Esophagus muscularis mucosa (tissue), 4 donors: ENCODE measurements around the gene C8G. TPM values are rescaled to one million over a fixed set of nuclear protein-coding genes. Genes with fewer than 3 reads are reported as not detected.

Experiments
- DNase-seq: peaks from one replicate; pipeline ENCODE4 v3.0.0-alpha.2; 2017; ENCODE audit errors: extremely low spot score
- H3K27ac ChIP-seq, 4 donors: fragments of 200-600 bp; sonication (generic); replicated peaks in 1 of 4; 1 replicate in 3 of 4; 2 replicates in 1 of 4; pipeline ENCODE4 v1.5.1; 2016 to 2019; ENCODE audit warnings: mild to moderate bottlenecking in 1 of 4
- H3K27me3 ChIP-seq, 4 donors: fragments of 200-600 bp; sonication (generic); one replicate each; pipeline versions ENCODE4 v1.5.1 to v1.6.0; 2016 to 2019
- H3K36me3 ChIP-seq, 4 donors: fragments of 200-600 bp; sonication (generic); one replicate each; pipeline ENCODE4 v1.5.1; 2016 to 2019
- H3K4me1 ChIP-seq, 4 donors: fragments of 200-600 bp; sonication (generic); one replicate each; pipeline ENCODE4 v1.5.1; 2016 to 2019
- H3K4me3 ChIP-seq, 4 donors: fragments of 200-600 bp; sonication (generic); 1 replicate in 2 of 4; 2 replicates in 2 of 4; pipeline ENCODE4 v1.5.1; 2016 to 2019; ENCODE audit warnings: mild to moderate bottlenecking in 4 of 4, moderate library complexity in 1 of 4
- H3K9me3 ChIP-seq, 4 donors: fragments of 200-600 bp; sonication (generic); 1 replicate in 3 of 4; 2 replicates in 1 of 4; pipeline ENCODE4 v1.5.1; 2016 to 2019
- EP300 ChIP-seq: sonication (generic); formaldehyde crosslinking; IDR thresholded peaks from one replicate; pipeline ENCODE4 v1.6.1; 2017; ENCODE audit warnings: antibody characterized with exemption
- POLR2A ChIP-seq: fragments of 450-650 bp; IDR thresholded peaks from one replicate; pipeline ENCODE4 v1.6.1; 2017; ENCODE audit warnings: antibody characterized with exemption, moderate library complexity, mild to moderate bottlenecking, low read depth
- POLR2AphosphoS5 ChIP-seq, 2 donors: sonication (generic); formaldehyde crosslinking; IDR thresholded peaks; one replicate each; pipeline ENCODE4 v1.6.1; 2017; ENCODE audit warnings: antibody characterized with exemption in 2 of 2
- WGBS: methylation state at CpG from one replicate; pipeline ENCODE4 v1.1.5; 2018; 5-methylcytosine and 5-hydroxymethylcytosine counted together
- intact Hi-C: fragments of 100-400 bp; cut with DNase I; formaldehyde crosslinking; loops from one replicate; pipeline ENCODE4 v1.15.1; 2023
- total RNA-seq, 4 donors: library from RNA; depleted of rRNA; stranded (reverse); fragments of >200 nt; gene quantifications; one replicate each; pipeline versions ENCODE4 v1.1.0 to v1.2.1, GENCODE V29; 2016
- TF ChIP-seq, protein P1 (sequence below), 3 experiments: fragments of 200-600 bp in 2 of 3; fragments of 450-650 bp in 1 of 3; sonication (generic) in 2 of 3; IDR thresholded peaks; one replicate each; pipeline ENCODE4 v1.5.1; 2017 to 2019; ENCODE audit warnings: antibody characterized with exemption in 3 of 3, mild to moderate bottlenecking in 2 of 3, moderate library complexity in 1 of 3

The C8G gene
- total RNA-seq, 4 donors from 2014 or later = not detected

GRCh38 chr9:136970361-136970760 lies 25.3 kb downstream of the C8G start:
- DNase-seq = no peak
- WGBS = no CpG with 5 or more reads among the region's 11 CpGs
- intact Hi-C loops = no loop called here
- no peaks in the 10 kb centered on the region for H3K9me3 ChIP-seq
- no peaks in the 10 kb centered on the region for H3K36me3 ChIP-seq
- H3K4me3 ChIP-seq = no peak overlapping the region
- no peak for TF ChIP-seq EP300
- TF ChIP-seq, protein P1, sequence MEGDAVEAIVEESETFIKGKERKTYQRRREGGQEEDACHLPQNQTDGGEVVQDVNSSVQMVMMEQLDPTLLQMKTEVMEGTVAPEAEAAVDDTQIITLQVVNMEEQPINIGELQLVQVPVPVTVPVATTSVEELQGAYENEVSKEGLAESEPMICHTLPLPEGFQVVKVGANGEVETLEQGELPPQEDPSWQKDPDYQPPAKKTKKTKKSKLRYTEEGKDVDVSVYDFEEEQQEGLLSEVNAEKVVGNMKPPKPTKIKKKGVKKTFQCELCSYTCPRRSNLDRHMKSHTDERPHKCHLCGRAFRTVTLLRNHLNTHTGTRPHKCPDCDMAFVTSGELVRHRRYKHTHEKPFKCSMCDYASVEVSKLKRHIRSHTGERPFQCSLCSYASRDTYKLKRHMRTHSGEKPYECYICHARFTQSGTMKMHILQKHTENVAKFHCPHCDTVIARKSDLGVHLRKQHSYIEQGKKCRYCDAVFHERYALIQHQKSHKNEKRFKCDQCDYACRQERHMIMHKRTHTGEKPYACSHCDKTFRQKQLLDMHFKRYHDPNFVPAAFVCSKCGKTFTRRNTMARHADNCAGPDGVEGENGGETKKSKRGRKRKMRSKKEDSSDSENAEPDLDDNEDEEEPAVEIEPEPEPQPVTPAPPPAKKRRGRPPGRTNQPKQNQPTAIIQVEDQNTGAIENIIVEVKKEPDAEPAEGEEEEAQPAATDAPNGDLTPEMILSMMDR (IDR thresholded peaks at IDR 0.05) = no peak
- TF ChIP-seq POLR2AphosphoS5 (IDR thresholded peaks at IDR 0.05) = no peak
- no peak for TF ChIP-seq POLR2A
- H3K27ac ChIP-seq = no peak overlapping the region
- H3K4me1 ChIP-seq = peaks cover 6 to 19% (median 13%) of the 10 kb centered on the region in 4 donors
- peaks cover 0 to 48% (median 0%) of the 10 kb centered on the region in 4 donors for H3K27me3 ChIP-seq

GRCh38 chr9:136971746-136972145 lies 26.7 kb downstream of the C8G start:
- H3K27me3 ChIP-seq = peaks cover 0 to 37% (median 0%) of the 10 kb centered on the region in 4 donors
- no peak overlapping the region for H3K27ac ChIP-seq
- H3K9me3 ChIP-seq = no peaks in the 10 kb centered on the region
- no peak for DNase-seq
- H3K4me1 ChIP-seq = peaks cover 8 to 24% (median 20%) of the 10 kb centered on the region in 4 donors
- no peak for TF ChIP-seq EP300
- TF ChIP-seq, protein P1 (IDR thresholded peaks at IDR 0.05) = no peak
- no peak for TF ChIP-seq POLR2AphosphoS5 (IDR thresholded peaks at IDR 0.05)
- TF ChIP-seq POLR2A = no peak
- H3K4me3 ChIP-seq = no peak overlapping the region
- H3K36me3 ChIP-seq = no peaks in the 10 kb centered on the region
- 78% methylated on average over 13 of the region's 14 CpGs for WGBS
- intact Hi-C loops = no loop called here

DNA sequence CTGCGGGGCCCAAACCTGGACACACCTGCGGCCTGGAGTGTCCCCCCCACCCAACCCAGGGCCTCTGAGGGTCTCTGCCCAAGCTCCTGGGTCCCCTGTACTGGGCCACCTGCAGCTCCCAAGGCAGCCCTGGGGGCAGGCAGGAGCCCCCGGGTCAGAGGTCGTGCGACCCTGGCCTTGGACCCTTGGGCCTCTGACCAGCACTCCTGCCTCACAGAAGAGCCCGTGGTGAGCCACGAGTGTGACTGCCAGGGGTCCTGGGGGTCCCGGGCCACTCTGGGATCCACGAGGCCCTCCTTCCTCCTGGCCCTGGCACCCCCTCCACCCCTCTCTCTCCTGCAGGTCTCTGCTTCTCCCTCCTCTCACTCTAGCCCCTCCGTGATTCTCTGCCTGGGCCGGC lies 27.3 kb downstream of the C8G start:
- Histone ChIP-seq H3K9me3 (no peaks in the 10 kb centered on the region), H3K4me3 (no peak overlapping the region), H3K27me3 (peaks cover 0 to 37% (median 0%) of the 10 kb centered on the region in 4 donors), H3K36me3 (no peaks in the 10 kb centered on the region), H3K4me1 (peaks cover 12 to 28% (median 26%) of the 10 kb centered on the region in 4 donors), H3K27ac (no peak overlapping the region)
- intact Hi-C loops = no loop called here
- no peak for DNase-seq
- no peak for TF ChIP-seq EP300
- TF ChIP-seq POLR2A = no peak
- TF ChIP-seq POLR2AphosphoS5 (IDR thresholded peaks at IDR 0.05) = no peak
- TF ChIP-seq, protein P1 (IDR thresholded peaks at IDR 0.05) = no peak
- 81% methylated on average over 9 of the region's 11 CpGs for WGBS

DNA sequence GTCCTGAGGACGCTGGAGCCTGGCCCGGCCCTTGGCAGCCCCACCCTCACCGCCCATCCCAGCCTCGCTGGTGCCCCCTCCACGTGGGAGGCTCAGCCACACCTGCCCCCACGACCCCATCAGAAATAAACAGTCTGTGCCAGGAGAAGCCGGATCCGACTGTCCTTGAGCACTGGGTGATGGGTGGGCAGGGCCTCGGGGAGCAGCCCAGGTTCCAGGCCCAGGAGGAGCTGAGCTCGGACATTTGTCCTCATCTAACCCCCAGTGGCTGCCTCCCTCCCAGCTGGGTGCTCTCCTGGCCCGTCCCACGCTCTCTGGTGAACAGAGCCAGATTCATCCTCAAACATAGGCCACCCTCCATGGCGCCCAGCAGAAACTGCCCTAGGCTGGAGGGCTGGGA lies 27.7 kb downstream of the C8G start:
- Histone ChIP-seq H3K9me3 (no peaks in the 10 kb centered on the region), H3K27ac (no peak overlapping the region), H3K27me3 (peaks cover 0 to 37% (median 0%) of the 10 kb centered on the region in 4 donors), H3K4me3 (no peak overlapping the region), H3K4me1 (peaks cover 16 to 32% (median 30%) of the 10 kb centered on the region in 4 donors), H3K36me3 (no peaks in the 10 kb centered on the region)
- 78% methylated on average over 13 of the region's 13 CpGs for WGBS
- no peak for DNase-seq
- no peak for TF ChIP-seq POLR2A
- no peak for TF ChIP-seq EP300
- TF ChIP-seq POLR2AphosphoS5 (IDR thresholded peaks at IDR 0.05) = no peak
- TF ChIP-seq, protein P1 (IDR thresholded peaks at IDR 0.05) = no peak
- intact Hi-C loops = no loop called here
